ENCODE results near the gene ZSWIM4.
"Not testable (repeated sequence)": the region's sequence is repeated elsewhere in the genome, so short reads cannot be mapped to it uniquely, and the experiment has no call there.

Gene ZSWIM4

DNA sequence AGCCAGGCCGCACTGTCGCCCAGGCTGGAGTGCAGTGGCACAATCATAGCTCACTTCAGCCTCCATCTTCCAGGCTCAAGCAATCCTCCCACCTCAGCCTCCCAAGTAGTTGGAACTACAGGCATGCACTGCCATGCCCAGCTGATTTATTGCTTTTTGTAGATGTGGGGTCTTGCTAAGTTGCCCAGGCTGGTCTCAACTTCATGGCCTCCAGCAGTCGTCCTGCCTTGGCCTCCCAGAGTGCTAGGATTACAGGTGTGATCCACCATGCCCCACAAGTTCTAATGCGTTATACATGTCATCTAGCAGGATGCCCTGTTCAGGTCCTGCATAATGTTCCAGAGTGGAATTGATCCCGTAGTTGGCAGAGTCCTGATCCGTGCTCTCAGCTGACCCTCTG, 16.4 kb upstream of the ZSWIM4 start:
- no peak for DNase-seq

DNA sequence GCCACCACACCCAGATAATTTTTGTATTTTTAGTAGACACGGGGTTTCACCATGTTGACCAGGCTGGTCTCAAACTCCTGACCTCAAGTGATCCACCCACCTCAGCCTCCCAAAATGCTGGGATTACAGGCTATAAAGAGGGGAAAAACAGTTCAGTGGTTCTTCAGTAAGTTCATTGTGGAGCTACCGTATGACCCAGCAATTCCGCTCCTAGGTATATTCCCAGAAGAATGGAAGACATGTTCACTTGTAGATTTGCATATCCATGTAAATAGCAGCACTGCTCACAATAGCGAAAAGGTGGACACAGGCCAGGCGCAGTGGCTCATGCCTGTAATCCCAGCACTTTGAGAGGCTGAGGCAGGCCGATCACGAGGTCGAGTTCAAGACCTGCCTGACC, 15.4 kb upstream of the ZSWIM4 start:
- DNase-seq = not testable (repeated sequence)

DNA sequence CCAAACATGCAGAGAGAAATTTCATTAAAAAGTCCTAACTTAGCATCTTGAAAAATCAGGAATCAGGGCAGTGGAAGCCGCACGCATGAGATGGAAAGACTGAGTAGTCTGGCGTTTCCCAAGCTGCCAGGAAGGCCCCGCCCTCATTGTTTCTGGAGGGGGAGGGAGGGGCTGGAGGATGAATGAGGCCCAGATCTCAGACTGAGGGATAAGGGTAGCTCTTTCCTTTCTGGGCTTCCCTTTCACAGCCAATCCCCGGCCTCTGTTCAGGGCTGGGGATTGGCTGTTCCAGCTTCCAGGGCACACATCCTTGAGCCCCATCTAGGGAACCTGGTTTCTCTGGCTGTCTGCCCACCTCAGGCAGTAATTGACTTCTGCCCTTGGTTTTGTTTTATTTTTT, 13.7 kb upstream of the ZSWIM4 start:
- peak; percentile 78 for DNase-seq

DNA sequence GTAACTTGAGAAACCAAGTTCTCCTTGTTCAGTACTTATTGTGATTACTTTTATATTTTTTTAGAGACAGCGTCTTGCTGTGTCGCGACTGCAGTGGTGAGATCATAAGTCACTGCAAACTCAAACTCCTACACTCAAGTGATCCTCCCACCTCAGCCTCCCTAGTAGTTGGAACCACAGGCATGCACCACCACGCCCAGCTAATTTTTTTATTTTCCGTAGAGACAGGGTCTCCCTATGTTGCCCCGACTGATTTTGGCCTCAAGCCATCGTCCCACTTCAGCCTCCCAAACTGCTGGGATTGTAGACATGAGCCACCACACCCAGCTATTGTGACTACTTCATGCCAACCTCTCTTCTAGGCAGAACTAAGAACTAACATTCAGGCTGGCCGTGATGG, 12.7 kb upstream of the ZSWIM4 start:
- DNase-seq = peak; percentile 44

DNA sequence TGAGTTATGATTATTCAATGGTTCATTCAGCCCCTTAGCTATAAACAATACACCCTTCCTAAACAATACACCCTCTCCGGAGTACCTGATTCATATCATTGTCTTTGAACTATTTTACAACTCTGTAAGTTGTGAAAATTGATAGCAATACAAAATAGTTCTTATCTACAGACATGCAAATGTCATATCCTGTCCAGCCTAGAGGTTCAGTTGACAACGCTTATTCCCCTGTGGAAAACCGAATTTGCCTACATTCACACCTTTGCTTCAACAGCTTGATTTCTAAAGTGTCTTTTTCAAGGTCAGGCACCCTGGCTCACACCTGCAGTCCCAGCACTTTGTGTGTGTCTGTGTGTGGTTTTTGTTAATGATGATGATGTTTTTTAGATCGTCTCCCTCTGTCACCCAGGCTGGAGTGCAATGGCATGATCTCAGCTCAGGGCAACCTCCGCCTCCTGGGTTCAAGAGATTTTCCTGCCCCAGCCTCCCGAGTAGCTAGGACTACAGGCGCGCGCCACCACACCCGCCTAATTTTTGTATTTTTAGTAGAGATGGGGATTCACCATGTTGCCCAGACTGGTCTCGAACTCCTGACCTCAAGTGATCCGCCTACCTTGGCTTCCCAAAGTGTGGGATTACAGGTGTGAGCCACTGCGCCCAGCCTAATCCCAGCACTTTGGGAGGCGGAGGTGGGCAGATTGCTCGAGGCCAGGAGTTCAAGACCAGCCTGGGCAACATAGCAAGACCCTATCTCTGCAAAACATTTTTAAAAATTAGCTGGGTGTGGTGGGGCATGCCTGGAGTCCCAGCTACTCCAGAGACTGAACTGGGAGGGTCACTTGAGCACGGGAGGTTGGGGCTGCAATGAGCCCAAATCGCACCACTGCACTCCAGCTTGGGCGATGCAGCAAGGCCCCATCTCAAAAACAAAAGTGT, 11.4 kb upstream of the ZSWIM4 start:
- DNase-seq = no peak

DNA sequence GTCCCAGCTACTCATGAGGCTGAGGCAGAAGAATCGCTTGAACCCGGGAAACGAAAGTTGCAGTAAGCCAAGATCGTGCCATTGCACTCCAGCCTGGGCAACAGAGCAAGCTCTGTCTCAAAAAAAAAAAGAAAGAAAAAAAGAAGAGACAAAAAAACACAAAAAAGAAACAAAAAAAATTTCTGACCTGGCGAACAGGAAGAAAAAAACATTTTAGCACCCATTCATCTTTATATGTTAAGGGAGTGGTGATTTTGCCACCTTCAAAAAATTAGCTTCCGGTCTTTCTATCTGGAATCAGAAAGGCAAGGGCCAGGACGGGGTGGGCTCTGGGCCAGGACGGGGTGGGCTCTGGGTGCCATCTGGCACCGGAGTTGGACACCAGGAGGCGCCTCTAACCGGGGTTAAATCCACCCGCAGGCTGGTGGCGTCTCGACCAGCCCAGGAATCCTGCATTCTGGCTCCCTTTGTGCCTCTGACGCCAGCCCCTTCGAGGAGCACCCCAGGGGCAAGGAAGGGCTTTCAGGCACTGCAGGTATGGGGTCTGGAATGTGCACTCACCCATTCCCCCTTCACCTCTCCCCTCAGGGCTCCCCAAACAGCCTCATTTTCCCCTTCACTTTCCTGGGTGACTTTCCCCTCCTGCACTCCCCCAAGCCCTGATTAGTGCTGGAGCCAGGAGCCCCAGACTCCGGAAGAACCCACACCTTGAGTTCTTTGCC, 10.4 kb upstream of the ZSWIM4 start:
- DNase-seq = peak; percentile 9

DNA sequence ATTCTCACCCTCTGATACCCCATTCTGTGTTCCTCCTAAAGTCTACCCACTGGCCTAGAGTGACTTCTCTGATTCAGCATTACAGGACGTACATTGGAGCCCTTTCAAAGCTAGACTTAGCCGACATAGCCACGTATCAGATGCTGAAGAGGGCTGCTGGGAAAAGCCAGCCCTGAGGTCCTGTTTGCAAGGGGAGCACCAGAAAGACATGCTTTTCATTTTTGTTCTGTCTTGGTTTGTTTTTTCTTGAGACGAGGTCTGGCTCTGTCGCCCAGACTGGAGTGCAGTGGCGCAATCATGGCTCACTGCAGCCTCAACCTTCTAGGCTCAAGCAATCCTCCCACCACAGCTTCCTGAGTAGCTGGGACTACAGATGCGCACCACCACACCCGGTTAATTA, 6.3 kb upstream of the ZSWIM4 start:
- no peak for DNase-seq

DNA sequence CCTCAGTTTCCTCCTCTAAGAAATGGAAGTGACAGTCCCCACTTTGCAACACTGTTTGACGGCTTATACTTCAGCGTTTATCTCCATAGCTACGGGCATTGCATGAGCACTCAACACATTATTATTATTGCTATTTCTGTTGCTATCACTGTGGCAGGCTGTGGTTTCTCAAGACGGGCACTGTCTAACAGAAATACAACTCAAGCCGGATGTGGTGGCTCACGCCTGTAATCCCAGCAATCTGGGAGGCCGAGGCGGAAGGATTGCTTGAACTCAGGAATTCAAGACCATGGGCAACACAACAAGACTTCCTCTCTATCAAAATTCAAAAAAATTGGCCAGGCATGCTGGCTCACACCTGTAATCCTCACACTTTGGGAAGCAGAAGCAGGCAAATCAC, 4.9 kb upstream of the ZSWIM4 start:
- no peak for DNase-seq

DNA sequence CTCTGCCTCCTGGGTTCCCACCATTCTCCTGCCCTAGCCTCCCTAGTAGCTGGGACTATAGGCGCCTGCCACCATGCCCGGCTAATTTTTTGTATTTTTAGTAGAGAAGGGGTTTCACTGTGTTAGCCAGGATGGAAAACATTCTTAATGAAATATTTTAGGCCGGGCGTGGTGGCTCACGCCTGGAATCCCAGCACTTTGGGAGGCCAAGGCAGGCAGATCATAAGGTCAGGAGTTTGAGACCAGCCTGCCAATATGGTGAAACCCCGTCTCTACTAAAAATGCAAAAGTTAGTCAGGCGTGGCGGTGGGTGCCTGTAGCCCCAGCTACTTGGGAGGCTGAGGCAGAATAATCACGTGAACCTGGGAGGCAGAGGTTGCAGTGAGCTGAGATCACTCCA, 1.9 kb upstream of the ZSWIM4 start:
- DNase-seq = not testable (repeated sequence)

DNA sequence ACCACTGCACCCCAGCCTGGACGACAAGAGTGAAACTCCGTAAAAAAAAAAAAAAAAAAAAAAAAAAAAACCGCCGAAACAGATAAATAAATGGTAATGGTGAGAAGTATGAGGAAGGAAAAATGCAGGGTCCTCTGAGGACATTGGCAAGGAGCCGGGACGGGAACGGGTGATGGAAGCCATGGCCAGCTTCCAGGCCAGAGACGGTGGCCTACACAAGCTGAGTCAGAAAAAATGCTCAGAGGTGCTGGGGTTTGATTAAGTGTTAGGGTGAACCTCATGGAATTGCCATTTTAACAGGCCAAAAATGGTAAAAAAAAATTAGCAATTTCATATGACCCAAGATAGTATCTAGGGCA, 866 bp upstream of the ZSWIM4 start:
- DNase-seq = peak; percentile 56

DNA sequence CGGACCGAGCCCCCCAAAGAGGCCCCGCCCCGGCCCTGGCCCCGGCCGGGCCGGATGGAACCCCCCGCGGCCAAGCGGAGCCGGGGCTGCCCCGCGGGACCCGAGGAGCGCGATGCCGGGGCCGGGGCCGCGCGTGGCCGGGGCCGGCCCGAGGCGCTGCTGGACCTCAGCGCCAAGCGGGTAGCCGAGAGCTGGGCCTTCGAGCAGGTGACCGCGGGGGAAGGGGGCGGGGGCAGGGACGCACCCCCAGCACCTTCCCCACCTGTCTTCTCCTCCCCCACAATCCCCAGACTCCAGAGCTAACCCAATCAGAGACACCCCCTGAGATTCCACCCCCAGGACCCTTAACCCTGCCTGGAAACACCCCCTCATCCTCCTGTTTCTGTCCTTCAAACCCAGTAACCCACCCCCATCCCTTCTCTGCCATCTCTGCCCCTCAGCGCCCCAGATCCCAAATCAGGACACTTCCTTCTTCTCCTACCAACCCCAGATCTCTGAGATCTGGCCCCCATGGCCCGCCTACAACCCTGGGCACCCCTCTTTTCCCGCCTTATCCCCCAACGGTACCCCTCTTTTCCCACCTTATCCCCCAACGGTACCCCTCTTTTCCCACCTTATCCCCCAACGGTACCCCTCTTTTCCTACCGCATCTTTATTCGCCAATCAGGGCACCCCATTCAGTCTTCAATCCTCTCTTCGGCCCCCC, 505 bp downstream of the ZSWIM4 start:
- DNase-seq = peak; percentile 41

DNA sequence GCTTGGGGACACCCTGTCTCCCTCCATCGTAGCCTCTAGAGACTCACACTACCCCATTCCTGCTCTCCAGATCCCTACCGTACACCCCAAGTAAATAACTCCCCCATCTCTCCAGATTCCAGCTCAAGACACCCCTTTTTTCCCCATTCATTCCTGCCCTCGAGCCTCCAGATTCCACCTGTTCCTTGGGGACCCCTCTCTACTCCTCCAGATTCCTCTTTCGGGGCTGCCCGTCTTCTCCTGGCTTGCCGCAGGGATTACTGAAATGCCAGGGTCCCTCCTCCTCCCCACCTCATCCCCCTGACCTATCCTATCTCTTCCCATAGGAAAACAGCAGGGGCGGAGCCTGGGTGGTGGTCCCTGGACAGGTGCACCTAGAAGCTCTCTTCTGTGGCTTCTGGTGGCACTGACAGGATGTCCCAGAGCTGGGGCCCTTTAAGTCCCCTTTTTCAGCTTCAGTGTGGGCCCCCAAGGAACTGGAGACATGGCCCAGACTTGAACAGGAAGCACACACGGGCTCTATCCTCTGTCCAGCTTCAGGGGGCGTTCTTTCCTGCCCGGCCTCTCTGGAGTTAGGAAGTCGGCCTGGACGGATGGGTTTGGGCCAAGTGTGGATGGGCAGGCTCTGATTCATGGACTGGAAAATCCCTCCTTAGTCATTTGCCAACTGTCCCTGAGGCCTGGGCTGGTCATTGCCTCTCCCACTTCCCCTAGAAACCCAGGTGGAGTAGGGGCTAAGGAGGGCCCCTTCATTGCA, 1.2 kb downstream of the ZSWIM4 start:
- DNase-seq = peak; percentile 98

DNA sequence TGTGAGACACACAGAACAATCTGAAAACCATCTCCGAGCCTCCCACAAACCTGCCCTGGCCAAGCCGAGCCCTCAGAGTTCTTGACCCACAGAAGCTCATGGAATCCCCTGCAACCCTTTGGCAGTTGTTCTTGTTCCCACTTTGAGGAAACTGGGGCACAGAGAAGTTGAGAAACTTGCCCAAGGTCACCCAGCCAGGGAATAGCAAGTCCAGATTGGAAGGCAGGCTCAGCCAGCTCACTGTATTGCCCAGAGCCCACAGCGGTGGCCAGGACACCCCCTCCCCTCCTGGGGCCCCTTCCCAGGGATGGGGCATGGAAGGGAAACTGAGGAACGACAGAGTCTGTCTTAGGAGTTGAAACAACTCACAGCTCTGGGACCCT, 1.8 kb downstream of the ZSWIM4 start:
- no peak for DNase-seq

DNA sequence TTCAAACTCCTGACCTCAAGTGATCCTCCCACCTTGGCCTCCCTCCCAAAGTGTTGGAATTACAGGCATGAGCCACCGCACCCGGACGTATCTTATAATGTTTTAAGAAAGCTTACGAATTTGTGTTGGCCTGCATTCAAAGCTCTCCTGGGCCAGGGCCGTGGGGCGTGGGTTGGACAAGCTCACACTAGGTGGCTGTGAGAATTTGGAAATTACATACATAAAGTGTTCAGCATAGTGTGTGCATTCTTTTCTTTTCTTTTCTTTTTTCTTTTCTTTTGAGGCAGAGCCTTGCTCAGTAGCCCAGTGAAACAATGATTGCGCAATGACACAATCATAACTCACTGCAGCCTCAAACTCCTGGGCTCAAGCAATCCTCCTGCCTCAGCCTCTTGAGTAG, 2.6 kb downstream of the ZSWIM4 start:
- peak; percentile 92 for DNase-seq

DNA sequence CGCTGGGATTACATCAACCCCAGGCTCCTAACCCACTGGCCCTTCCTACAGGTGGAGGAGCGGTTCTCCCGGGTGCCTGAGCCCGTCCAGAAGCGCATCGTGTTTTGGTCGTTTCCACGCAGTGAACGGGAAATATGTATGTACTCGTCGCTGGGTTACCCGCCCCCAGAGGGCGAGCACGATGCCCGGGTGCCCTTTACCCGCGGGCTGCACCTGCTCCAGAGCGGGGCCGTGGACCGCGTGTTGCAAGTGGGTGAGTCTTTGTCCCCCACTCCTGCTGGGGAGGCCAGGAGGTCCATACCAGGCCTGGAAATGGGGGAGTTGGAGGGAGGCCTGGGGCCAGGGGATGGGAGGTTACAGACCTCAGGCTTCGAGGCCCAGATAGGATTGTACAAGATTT, 4.4 kb downstream of the ZSWIM4 start:
- DNase-seq = no peak

DNA sequence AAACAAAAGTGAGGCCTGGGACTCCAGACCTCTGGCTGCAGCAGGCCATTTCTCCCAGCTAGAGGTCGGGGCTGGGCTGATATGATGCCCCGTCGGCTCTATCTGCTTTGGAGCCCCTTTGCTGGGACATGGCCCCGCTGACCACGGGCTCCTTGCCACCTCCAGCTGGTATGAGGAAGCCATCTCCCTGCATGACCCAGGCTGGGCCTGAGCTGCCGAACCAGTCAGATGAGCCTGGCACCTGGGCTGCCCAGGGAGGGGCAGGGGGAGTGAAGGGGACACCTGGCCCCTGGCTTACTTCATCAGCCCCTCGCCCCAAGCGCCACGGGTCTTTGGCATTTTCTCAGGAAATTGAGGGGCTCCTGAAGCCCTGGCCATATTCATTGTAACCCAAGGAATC, 7.8 kb downstream of the ZSWIM4 start:
- DNase-seq = no peak

DNA sequence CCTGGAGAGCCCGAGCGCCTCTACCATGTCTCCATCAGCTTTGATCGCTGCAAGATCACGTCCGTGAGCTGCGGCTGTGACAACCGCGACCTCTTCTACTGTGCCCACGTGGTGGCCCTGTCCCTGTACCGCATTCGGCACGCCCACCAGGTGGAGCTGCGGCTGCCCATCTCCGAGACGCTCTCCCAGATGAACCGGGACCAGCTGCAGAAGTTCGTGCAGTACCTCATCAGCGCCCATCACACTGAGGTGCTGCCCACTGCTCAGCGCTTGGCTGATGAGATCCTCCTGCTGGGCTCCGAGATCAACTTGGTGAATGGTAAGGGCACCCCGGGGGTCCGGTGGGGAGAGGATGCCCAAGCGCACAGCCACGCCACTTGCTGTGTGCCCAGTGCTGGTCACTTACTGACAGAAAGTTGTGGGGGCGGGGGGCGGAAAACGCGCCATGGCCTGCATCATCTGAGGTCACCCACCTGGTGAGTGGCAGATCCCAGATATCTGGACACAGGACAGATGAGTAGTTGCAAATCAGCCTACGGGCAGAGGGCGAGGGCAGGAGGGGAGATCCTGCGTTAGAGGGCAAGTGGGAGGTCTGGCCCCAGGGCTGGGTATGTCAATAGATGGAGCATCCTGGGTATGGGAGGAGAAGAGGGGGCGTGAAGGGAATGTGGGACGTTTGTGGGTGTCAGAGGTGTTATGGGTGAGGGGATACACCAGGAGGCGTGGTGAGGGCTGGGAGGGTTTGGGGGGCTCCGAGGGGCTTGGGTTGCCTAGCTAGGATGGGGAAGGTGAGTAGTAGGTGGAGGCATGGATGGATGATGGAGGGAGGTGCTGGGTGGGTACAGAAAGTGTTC, 9.8 kb downstream of the ZSWIM4 start:
- no peak for DNase-seq

DNA sequence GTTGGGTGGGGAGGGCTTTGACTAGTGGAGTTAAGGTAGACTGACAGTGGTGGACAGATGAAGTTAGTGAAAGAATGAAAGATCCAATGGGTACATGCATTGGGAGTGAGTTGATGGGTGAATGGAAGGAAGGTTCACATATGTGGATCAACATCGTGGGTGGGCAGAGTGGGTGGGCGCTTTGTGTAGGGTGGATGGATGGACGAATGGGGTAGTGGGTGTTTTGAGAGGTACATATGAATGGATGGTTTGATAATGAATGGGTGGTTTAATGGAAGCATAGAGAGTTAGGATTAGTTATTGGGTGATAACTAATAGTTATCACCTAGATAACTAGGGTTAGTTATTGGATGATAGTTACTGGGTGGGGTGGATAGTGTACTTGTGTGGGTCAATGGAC, 11.5 kb downstream of the ZSWIM4 start:
- no peak for DNase-seq

DNA sequence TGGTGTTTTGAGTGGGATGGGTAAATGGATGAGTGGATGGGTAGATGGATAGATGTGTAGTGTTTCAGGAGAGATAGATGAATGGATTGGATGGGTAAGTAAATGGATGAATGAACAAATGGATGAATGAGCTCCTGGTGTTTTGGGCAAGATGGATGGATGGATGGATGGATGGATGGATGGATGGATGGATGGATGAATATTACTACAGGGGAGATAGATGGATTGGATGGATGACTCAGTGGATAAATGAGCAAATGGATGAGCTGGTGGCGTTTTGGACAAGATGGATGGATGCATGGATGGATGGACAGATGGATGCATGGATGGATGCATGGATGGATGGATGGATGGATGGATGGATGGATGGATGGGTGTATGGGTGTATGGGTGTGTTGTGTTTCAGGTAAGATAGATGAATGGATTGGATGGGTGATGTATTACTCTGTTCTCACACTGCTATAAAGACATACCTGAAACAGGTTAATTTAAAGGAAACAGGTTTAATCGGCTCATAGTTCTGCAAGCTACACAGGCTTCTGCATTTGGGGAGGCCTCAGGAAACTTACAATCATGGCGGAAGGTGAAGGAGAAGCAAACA, 12.3 kb downstream of the ZSWIM4 start:
- DNase-seq = no peak

DNA sequence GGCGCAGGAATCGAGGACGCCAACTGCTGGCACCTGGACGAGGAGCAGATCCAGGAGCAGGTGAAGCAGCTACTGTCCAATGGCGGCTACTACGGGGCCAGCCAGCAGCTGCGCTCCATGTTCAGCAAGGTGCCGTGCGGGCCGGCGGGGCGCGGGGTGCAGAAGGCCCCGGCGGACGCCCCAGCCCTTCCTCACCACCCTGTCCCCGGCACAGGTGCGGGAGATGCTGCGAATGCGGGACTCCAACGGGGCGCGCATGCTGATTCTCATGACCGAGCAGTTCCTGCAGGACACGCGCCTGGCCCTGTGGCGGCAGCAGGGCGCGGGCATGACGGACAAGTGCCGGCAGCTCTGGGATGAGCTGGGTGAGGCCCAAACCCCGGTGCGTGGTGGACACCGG, 13.6 kb downstream of the ZSWIM4 start:
- no peak for DNase-seq

DNA sequence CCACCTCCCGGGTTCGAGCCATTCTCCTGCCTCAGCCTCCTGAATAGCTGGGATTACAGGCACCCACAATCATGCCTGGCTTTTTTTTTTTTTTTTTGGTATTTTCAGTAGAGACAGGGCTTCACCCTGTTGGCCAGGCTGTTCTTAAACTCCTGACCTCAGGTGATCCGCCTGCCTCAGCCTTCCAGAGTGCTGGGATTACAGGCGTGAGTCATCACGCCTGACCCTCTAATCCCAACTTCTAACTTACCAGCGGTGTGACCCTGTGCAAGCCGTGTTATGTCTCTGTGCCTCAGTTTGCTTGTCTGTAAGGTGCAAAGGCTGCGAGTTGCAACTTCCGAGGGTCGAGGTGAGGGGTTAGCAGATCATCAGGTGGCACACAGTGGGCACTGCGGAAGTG, 17.3 kb downstream of the ZSWIM4 start:
- DNase-seq = no peak

DNA sequence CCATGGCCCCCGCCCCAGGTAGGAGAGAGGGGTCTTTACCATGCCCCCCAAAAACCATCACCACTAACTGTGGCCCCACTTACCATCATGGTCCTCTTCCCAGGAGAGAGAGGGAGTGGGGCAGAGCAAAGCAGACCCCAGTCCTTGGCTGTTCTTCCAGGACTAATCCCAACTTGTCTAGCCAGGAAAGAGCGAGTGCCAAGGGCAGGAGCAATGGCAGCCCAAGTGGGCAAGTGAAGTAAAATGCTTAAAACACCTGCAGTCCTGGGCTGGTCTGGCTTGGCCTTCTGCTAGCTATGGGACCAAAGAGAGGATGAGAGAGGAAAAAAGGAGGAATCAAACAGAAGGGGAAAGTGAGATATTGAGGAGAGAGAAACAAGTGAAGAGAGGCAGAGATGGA, 17.9 kb downstream of the ZSWIM4 start:
- no peak for DNase-seq
